Spleen (tissue), 7 donors: Measurements from ENCODE around the gene PTGER1.

ENCODE experiments used
- CTCF ChIP-seq, 11 experiments: fragments of 200-600 bp in 7 of 11; fragments of 450-650 bp in 4 of 11; sonication (generic) in 4 of 11; IDR thresholded peaks in 8 of 11; conservative IDR thresholded peaks in 3 of 11; 1 replicate in 7 of 11; 2 replicates in 4 of 11; pipeline versions ENCODE4 v1.4.0 to v1.8.0; 2016 to 2021; ENCODE audit warnings: antibody characterized with exemption in 11 of 11, inconsistent platforms in 4 of 11, mild to moderate bottlenecking in 1 of 11
- POLR2A ChIP-seq, 3 donors: fragments of 450-650 bp; IDR thresholded peaks; one replicate each; pipeline ENCODE4 v1.5.1; 2017; ENCODE audit warnings: antibody characterized with exemption in 3 of 3, mild to moderate bottlenecking in 1 of 3
- donor health status: DM: no; HTN: no; CAD: no; lungs with moderate emphysema.
- donor health status: DM: no; HTN: no; CAD: no.
- donor health status: DM: no; HTN: no; CAD: no.

- no peak for TF ChIP-seq POLR2A (IDR thresholded peaks at IDR 0.05)
- no peak for TF ChIP-seq CTCF (IDR thresholded peaks at IDR 0.05 in 8 of 11, conservative IDR thresholded peaks at IDR 0.05 in 3 of 11)
Observed at GRCh38 chr19:14428882-14429416, 46.2 kb downstream of the PTGER1 start.
